PC-3 (cell line): ENCODE data around the gene KLF8.

ENCODE experiments used
- CTCF ChIP-seq: fragments of 300-600 bp; sonication (generic); conservative IDR thresholded peaks from 2 replicates; pipeline ENCODE4 v1.5.1; 2017; ENCODE audit warnings: antibody characterized with exemption, low read depth, mild to moderate bottlenecking, low read length
- EZH2 ChIP-seq: fragments of 300-600 bp; sonication (generic); IDR thresholded peaks from one replicate; pipeline ENCODE4 v1.6.1; 2017; ENCODE audit warnings: antibody characterized with exemption, mild to moderate bottlenecking, low read length; ENCODE audit not compliant: unreplicated experiment
- EZH2phosphoT487 ChIP-seq: fragments of 300-600 bp; sonication (generic); IDR thresholded peaks from 2 replicates; pipeline ENCODE4 v1.6.1; 2018; ENCODE audit warnings: mild to moderate bottlenecking, antibody characterized with exemption, low read length, borderline replicate concordance

GRCh38 chrX:56289449-56289848 lies 57.3 kb downstream of the KLF8 start:
- no peak for TF ChIP-seq CTCF
- TF ChIP-seq EZH2 = no peak
- TF ChIP-seq EZH2phosphoT487 = no peak
